ENCODE results near the gene LCN6. TPM values are rescaled to one million over a fixed set of nuclear protein-coding genes. Genes with fewer than 3 reads are reported as not detected.
"Not testable (repeated sequence)": the region's sequence is repeated elsewhere in the genome, so short reads cannot be mapped to it uniquely, and the experiment has no call there.

The LCN6 gene
- total RNA-seq, 1 donor from 2014 or later: 62.8 TPM

DNA sequence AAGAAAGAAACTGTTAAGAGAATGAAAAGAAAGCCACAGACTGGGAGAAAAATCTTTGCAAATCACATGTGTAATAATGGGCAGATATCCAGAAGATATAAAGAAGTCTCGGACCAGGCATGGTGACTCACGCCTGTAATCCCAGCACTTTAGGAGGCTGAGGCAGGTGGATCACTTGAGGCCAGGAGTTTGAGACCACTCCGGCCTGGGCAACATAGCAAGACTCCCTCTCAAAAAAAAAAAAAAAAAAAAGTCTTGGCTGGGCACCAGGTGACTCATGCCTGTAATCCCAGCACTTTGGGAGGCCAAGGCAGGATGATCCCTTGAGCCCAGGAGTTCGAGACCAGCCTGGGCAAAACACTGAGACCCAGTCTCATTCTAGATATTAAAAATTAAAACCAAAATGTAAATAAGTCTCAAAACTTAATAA, 37.1 kb downstream of the LCN6 start:
- not testable (repeated sequence) for DNase-seq (ENCODE audit: low spot score)

DNA sequence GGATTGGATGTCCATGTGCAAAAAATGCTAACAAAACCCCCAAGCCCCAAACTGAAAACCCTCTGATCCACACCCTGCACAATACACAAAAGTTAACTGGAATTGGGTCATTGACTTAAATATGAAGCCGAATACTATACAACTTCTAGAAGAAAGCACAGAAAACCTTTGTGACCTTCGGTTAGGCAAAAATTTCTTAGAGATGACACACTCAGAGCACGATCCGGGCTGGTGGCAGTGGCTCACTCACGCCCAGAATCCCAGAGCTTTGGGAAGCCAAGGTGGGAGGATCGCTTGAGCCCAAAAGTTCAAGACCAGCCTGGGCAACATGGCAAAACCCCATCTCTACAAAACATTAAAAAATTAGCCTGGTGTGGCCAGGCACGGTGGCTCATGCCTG, 37.8 kb downstream of the LCN6 start:
- DNase-seq (ENCODE audit: low spot score): no peak

DNA sequence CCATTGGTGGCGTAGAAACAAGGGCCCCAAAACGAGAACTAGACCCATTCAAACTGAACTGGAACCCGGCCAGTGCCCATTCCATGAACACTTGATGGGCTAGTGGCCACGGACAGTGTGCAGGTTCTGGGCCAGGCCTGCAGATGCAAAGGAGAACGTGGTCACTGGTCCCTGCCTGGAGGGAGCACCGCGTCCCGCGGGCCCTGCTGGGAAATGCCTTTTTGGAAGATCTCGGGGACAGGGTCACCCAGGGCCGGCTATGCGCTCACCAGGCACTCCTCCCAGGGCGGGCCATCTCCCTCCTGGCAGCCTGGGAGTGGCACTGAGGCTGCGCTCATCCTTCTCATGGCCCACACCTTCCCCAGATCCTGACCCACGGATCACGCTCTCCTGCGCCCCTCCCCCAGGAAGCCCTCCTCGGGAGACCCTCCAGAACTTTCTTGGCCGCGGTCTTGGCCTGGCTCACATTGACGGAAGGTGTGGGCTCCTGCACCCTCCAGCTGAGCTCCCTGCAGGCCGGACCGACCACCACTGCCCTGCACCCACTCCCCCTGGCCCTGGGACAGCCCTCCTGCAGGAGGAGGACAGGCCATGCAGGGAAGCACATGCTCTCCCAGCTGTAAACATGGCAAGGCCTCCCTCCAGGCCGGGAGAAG, 38.7 kb downstream of the LCN6 start:
- peak; percentile 42 for DNase-seq (ENCODE audit: low spot score)

DNA sequence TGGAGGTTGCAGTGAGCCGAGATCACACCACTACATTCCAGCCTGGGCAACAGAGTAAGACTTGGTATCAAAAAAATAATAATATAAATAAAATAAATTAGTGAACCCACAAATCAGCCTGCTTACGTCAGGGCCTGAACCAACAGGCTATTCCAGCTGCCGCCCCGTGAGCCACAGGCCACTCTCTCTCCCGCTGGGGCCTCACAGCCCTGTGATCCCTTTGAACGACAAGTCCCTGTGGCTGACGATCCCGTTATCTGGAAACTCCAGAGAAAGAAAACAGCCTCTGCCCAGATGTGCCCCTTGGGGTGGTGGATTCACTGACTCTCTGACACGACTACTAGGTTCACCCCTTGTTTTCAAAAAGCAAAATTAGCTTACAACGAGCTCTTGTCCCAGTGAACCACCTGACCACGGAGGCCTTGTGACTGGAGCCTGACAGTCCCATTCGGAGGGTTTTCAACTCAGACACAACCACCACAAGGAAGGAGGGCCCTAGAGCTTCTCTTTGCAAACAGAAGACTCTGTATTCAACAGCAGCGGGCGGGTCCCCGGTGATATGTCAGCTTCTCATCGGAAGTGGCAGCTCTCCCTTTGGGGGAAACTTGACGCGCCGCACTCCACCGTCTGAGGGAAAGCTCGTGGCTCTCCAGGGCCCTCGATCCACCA, 40.3 kb downstream of the LCN6 start:
- no peak for DNase-seq (ENCODE audit: low spot score)

DNA sequence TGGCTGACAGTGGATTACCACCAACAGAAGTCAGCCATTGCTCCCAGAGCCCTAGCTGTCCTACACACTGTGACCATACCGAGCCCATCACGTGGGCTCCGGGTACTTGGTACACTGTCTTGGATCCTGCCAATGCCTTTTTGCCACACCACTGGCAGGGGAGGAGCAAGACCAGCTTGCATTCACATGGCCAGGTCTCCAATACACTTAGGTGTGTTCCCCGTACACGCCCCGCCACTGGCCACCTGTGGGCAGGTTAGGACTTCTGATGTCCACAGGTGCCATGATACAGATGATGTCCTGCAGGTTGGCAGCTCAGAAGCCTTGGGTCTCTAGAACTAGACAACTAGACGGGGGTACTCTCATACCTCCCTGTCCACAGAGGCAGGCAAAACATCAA, 41.3 kb downstream of the LCN6 start:
- DNase-seq (ENCODE audit: low spot score): no peak

DNA sequence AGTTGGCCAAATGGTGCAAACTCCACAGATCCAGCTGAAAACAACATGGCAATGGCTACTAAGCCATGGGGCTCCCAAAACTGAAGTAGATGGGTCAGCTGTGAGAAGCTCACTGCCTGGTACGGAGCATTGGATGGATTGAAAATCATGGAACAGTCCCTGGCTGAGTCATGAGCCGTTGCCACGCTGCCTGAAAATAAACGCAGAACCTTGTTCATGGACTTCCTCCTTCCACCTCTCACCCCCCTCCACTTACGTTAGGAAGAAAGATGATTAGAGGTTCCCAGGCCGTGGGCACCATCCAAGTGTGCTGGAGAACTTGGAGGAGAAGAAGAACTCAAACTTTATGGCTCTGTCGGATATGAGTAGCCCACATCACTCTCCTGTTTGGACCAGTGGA, 42.8 kb downstream of the LCN6 start:
- DNase-seq (ENCODE audit: low spot score): no peak

DNA sequence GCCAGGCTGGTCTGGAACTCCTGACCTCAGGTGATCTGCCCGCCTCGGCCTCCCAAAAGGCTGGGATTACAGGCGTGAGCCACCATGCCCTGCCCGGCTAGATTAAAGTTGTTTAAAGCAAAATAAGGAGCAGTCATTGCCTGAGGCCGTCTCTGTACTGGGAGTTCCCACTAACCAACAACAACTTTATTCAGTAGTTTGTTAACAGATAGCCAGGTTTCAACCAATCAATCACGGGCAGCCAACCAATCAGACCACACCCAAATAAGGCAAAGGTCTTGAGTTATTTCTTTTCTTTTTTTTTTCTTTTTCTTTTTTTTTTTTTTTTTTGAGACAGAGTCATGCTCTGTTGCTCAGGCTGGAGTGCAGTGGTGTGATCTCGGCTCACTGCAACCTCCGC, 43.6 kb downstream of the LCN6 start:
- DNase-seq (ENCODE audit: low spot score): not testable (repeated sequence)

DNA sequence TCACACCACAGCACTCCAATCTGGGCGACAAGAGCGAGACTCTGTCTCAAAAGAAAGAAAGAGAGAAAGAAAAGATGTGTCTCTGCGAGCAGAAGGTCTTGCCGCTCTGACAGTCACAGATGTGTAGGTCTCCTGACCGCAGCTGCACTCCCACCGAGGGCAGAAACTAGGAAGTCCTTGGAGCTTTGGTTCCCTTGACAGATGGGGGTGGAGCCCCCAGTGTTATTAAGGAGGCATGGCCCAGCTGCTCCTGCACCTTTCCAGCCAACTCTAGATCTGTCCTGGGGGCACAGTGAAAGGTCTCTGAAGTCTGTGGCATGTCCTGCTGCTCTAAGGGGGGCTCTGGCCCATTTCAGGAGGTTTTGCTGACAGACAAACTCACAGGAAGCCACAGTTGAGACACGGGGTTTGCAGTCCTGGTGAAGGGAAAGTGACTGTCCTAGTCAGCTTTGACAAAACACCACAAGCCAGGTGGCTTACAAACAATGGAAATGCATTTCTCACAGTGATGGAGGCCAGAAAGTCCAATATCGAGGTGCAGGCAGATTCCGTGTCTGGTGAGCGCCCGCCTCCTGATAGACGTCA, 45.0 kb downstream of the LCN6 start:
- DNase-seq (ENCODE audit: low spot score): no peak

DNA sequence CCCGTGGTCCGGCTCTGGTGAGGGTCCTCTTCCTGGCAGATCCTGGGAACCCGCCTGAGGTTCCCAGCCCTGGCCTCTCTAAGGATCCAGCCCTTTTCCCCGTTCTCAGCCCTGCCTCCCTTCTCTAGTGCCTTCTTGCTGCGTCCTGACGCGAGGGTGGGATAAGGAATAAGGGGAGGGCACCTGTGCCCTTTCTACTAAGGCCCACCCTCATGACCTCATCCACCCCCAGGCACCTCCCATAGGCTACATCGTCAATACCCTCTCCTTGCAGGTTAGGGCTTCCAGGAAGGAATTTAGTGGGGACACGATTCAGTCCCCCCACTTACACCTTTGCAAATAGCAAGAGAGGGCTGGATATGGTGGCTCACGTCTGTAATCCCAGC, 46.7 kb downstream of the LCN6 start:
- no peak for DNase-seq (ENCODE audit: low spot score)

DNA sequence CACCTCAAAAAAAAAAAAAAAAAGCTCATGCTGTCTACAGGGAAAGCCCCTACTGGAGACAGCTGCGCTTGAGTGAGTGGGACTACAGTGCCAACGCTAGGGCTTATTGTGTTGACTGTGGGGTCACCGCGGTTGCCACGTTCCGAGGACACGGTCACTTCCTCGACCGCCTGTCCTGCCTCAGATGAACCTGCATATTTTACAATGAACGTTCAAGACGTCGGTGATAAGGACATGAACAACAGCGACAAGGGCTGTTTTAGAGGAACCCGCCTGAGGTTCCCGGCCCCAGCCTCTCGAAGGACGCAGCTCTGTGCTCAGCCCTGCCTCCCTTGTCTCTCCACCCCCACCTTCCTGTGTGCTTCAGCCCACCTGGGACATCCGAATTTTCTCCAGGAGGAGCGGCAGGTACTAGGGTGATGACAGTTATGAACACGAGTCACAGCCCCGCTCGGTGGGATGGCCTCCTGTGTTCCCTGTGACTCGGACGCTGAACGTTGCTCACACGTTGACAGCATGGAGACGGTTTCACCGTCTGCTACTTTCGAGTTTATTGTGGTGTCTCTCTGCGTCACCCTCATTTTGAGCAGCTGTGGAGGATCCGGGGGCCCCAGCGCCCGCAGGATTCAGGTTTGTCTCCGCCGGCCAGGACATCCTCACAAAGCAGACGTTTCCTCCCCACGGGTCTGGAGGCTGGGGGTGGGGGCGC, 47.2 kb downstream of the LCN6 start:
- DNase-seq (ENCODE audit: low spot score): no peak

DNA sequence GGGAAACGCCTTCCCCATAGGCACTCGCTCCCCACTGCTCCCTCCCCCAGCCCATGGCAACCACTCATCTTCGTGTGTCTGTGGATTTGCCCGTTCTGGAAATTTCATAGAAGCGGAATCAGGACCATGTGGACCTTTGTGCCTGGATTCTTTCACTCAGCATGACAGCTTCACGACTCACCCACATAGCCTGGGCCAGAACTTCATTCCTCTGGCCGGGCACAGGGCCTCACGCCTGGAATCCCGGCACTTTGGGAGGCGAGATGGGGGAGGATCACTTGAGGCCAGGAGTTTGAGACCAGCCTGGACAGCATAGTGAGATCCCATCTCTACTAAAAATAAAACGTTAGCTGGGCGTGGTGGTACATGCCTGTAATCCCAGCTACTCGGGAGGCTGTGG, 48.0 kb downstream of the LCN6 start:
- DNase-seq (ENCODE audit: low spot score): no peak

DNA sequence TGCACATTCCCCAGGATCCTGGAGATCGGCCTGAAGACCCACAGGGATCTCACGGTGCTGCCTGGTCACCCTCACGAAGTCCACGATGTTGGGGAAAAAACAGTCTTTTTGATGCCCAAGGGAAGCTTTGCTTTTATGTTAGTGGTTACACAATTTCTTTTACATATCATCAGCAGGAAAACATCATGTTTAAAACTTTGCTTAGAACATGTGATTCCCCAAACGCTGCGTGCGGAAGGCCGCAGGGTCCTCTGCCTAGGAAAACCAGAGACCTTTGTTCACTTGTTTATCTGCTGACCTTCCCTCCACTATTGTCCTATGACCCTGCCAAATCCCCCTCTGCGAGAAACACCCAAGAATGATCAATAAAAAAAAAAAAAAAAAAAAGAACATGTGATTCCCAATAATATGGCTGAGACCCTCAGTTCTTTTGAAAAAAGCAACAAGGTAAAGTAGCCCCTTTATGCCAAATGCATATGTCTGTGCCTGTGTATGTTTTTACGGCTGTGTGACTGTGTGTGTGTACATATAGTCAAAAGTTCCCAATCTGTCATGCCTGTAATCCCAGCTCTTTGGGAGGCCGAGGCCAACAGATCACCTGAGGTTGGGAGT, 49.6 kb downstream of the LCN6 start:
- no peak for DNase-seq (ENCODE audit: low spot score)

DNA sequence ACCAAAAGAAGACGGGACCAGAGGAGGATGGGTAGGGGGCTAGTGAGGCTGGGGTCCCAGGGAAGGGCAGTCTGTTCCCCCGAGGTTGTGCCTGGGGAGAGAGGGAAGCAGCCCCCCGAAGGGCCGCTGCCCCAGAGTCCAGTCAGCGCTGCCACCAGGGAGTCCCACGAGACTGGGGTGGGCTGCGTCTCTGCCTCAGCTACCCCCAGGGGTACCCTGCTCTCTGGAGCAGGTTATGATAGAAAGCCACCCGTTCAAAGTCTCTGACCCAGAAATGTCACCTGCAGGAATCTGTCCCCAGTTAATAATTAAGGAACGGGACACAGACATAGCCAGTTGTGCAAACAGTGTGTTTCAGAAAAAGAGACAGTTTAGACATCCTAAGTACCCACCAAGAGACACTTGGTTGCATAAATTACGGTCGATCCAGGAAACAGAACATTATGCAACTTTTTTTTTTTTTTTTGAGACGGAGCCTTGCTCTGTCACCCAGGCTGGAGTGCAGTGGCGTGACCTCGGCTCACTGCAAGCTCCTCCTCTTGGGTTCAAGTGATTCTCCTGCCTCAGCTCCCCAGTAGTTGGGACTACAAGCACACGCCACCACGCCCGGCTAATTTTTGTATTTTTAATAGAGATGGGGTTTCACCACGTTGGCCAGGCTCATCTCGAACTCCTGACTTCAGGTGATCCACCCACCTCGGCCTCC, 50.4 kb downstream of the LCN6 start:
- DNase-seq (ENCODE audit: low spot score): no peak

DNA sequence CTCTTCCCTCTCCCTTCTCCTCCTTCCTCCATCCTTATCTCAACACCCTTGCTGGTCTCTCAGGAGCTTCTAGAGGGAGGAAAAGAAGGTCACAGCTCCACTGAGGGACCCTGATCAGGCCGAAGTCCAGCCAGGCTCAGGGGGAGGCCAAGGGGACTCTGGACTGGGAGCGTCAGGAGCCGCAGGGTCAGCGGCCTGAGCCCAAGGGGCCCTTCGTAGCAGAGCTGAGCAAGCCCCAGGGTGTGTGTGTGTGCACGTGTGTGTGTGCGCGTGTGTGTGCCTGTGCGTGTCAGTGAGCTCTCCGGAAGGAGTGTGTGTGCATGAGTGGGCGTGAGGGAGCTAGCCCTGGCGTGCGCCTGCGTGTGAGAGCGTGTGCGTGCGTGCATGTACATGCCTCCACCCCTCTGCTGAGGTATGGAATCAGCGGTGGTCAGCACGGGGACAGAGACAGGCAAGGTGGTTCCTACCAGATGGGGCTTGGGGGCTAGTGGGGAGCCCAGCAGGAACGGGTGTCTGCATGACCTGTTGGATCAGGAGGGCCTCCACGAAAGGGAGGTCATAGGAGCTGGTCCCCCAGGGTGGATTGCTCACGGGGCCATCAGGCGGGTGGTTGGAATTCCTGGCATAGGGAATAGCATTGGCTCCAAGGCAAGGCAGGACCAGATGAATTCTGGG, 51.0 kb downstream of the LCN6 start:
- no peak for DNase-seq (ENCODE audit: low spot score)

DNA sequence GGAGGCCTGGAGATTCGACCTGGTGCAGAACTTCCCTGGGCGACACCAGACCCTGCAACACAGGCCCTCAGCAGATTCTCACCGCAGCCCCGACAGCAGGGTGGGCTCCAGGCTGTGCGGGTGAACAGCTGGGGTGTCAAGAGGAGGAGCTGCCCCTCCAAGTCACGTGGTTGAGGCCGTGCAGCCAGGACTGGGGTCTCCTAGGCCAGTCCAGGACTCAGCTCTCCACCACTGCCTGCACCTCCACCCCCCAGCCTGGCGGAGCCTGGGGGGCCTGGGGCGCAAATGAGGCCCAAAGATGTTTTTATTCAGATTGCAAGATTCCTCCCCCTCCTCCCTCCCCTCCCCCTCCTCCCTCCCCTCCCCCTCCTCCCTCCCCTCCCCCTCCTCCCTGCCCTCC, 51.8 kb downstream of the LCN6 start:
- DNase-seq (ENCODE audit: low spot score): no peak

DNA sequence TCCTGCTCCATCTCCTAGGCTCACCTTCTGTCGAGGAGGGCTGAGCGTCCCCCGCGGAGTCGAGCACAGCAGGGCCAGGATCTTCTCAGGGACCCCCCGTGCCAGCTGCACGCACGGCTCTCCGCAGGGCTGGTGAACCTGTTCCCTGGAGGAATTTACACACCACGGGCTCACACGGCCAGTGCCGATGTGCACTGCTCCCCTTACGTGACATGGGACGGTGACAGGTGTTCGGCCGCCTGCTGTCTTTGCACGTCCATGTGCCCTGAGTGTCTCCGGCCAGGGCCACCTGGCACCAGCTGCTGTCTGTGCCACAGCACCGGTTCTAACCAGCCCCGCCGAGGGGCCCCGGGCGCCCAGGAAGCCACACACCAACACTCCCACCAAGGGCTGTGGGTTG, 52.4 kb downstream of the LCN6 start:
- DNase-seq (ENCODE audit: low spot score): no peak

DNA sequence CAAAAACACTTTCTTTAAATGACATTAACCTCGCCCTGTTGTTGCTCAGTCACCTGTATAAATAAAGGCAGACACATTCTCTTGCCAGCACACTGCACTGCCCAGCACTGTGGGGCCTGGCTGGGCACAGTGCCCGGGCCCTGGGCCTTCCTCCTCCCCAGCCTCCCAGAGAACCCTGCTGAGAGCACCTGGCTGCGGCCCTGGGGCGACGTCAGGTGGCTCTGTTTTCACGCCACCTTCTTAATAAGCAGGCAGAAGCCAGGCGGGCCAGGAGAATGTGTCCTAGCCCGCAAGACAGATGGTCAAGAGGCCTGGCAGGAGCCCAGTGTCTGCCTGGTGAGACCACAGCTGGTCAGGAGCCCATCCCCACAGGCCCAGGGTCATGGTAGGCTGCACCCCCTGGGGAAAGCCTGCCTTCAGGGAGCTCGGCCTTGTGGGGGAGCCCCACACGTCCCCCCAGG, 52.9 kb downstream of the LCN6 start:
- no peak for DNase-seq (ENCODE audit: low spot score)

DNA sequence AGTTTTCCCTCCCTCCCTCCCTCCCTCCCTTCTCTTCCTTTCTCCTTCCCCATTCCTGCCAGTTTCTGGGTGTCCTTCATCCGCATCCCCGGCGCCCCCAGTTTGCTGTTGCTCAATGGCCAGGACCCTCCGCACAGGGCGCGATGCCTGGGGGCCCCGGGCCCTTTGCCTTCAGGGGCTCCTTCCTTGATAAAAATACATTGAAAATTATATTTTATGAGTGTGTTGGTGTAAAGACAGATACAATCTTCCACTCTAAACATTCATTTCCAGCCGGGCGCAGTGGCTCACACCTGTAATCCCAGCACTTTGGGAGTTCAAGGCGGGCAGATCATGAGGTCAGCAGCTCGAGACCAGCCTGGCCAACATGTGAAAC, 53.5 kb downstream of the LCN6 start:
- no peak for DNase-seq (ENCODE audit: low spot score)

DNA sequence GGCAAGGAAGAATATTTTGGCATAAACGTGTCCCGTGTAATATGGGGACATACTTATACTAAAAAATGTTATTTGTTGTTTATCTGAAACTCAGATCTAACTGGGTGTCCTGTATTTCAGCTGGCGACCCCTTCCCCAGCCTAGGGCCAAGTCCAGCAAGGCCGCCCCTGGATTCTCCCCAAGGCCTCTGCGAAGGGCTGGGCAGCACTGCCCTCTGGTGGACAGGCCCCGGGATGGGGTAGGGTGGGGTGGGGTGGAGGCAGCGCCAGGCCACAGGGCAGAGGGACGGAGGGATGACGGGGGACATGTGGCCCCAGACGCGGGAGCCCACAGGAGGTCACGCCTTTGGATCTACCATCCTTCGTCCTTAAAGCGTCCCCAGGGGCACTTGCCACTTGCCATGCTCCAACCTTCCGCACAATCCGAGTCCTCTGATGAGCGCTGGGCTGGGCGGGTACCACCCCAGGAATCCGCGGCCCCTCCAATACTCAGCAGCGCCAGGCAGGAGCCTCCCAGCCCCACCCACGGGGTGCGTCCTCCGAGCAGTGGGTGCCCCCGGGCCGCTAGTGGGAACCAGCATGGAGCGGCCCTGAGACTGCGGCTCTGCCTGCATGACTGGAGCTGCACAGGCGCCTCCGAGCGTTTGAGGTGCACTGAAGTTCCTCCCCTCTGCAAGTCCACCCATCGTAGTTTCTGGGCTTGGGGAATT, 54.0 kb downstream of the LCN6 start:
- no peak for DNase-seq (ENCODE audit: low spot score)

Measured in ureter (tissue), 1 donor.